GM13977 (cell line): Measurements from ENCODE around the gene CHAD.
A peak's percentile ranks its signal among the peaks of the same experiment; 100 is the strongest.

ENCODE experiments used
- DNase-seq: peaks from one replicate; pipeline ENCODE4 v3.0.0; 2012; ENCODE audit warnings: low spot score
- in situ Hi-C: fragments of 300-500 bp; cut with MboI; formaldehyde crosslinking; loops from one replicate; pipeline ENCODE4 v1.12.0; 2022; ENCODE audit warnings: low sequenced_read_pairs, low pct_unique_long_range_greater_than_20kb, mixed read lengths, inconsistent platforms; ENCODE audit not compliant: unreplicated experiment
- TF ChIP-seq, protein P1 (sequence below): IDR thresholded peaks from 2 replicates; pipeline ENCODE4 v1.5.1; 2012; ENCODE audit warnings: mild to moderate bottlenecking, control low read depth; ENCODE audit not compliant: insufficient read depth; ENCODE audit errors: extremely low read depth, missing control alignments

The CHAD gene

DNA sequence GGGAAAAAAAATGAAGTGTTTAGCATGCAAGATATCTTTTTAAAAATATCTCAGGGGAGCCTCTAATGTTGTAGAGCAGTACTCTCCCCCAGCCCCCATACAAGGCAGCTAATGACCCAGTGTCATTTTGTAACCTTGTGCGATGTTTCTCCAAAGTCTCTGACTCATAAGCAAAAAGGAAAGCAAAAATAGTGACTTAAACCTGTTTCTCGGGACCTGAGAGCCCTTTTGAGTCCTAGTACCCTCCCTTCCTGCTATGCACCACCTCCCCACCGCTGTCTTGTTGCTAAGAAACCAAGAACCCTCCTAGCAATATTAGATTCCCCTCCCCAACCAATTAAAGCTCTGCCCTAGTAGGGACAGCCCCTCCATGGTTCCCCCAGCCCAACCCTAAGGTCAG lies 42.4 kb upstream of the CHAD start:
- in situ Hi-C loops, result no loop called here
- DNase-seq, result peak; percentile 90
- TF ChIP-seq, protein P1, sequence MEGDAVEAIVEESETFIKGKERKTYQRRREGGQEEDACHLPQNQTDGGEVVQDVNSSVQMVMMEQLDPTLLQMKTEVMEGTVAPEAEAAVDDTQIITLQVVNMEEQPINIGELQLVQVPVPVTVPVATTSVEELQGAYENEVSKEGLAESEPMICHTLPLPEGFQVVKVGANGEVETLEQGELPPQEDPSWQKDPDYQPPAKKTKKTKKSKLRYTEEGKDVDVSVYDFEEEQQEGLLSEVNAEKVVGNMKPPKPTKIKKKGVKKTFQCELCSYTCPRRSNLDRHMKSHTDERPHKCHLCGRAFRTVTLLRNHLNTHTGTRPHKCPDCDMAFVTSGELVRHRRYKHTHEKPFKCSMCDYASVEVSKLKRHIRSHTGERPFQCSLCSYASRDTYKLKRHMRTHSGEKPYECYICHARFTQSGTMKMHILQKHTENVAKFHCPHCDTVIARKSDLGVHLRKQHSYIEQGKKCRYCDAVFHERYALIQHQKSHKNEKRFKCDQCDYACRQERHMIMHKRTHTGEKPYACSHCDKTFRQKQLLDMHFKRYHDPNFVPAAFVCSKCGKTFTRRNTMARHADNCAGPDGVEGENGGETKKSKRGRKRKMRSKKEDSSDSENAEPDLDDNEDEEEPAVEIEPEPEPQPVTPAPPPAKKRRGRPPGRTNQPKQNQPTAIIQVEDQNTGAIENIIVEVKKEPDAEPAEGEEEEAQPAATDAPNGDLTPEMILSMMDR, result no peak

DNA sequence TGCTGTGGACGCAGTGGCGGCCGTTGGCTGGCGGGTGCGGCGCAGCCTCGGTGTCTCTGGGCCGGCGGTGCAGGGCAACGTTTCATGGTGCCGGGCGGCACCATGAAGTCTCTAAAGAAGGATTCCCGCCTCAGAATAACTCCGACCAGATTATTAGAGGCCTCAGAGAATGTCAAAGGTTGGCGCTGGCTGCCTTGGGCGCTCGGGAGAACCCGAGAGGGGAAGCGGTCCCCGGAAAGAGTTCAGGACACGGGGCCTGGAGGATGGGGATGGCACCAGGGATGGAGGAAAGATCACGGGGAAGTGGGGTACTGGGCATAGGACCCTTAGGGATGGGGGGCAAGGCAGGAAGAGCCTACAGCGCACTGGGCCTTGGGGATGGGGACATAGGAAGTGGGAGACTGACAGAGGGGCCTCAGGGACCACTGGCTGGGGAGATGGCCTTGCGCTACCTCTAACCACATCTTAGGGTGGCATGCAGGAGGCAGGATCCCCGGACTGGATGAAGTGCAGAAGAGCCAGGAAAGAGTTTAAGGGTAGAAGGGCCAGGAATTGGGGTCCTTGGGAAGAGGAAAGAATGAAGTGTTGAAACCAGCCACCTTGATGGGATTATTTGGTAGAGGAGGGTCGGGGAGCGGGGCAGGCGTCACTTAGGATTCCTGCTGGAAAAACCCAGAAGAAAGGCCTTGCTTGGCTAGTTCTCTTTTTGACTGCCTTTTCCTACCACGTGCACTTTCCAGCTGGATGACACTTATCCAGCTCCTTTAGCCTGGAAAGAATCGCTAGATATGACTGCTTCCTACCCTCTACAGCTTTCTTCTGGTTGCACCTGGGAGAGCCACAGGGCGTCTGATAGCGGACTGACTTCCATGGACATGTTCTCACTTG lies 40.1 kb upstream of the CHAD start:
- no peak for DNase-seq
- in situ Hi-C loops, result no loop called here
- TF ChIP-seq, protein P1, result peak; percentile 35

DNA sequence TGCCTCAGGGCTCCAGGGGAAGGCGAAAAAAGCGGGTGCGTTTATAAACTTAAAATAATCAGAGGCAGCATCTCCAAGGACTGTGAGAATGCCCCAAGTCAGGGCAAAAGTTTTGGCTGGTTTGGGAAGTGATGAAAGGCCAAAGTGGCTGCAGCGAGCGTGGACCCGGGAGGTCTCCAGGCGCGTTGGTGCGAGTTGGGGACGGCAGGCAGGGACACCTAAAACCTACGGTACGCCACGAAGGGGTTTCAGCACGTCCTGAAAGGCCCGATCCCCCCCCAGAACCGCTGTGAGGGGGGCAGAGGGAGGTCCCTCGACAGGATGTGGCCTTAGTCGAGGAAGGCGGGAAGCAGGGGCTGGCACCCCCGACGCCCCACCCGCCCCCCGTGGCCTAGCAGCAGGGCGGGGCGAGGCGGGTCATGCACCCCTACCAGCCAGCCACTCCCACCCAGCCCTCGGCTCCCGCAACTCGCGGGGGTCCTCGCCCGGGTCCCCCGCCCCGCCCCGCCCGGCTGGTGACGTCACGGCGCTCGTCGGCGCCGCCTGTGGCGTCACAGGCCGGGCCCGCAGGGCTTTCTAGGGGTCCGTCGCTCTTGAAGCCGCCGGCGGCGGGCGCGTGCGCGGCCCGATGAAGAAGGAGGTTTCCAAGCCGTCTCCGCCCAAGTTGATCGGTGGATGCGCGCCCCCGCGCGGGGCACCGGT lies 39.3 kb upstream of the CHAD start, which contains the start of gene MYCBPAP:
Gene MYCBPAP, plus strand, starts transcription at position 569 of the 702 bp plus-strand sequence. CDS start 236 bp downstream, outside the sequence.
- peak; percentile 93 for DNase-seq

DNA sequence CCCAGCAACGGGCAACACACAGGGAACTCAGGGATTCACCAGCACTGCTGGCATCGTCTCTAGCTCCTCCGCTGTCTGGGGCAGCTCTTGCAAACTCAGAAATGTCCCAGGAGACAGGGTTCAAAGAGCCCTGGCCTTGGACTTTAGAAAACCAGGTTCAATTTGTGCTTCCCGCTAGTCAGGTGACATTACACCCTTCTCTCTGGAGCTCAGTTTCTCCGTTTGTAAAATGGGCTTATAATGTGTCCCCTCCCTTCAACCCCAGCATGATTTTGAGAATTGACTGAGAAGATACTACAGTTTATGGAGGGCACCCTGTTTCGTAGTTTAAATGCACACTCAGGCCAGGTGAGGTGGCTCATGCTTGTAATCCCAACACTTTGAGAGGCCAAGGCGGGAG lies 37.6 kb upstream of the CHAD start:
- TF ChIP-seq, protein P1, result no peak
- no peak for DNase-seq
- in situ Hi-C loops, result no loop called here

More for the DNA sequence above, 39.3 kb upstream of the CHAD start, which contains the start of gene MYCBPAP:
- TF ChIP-seq, protein P1, result no peak
- in situ Hi-C loops, result no loop called here

DNA sequence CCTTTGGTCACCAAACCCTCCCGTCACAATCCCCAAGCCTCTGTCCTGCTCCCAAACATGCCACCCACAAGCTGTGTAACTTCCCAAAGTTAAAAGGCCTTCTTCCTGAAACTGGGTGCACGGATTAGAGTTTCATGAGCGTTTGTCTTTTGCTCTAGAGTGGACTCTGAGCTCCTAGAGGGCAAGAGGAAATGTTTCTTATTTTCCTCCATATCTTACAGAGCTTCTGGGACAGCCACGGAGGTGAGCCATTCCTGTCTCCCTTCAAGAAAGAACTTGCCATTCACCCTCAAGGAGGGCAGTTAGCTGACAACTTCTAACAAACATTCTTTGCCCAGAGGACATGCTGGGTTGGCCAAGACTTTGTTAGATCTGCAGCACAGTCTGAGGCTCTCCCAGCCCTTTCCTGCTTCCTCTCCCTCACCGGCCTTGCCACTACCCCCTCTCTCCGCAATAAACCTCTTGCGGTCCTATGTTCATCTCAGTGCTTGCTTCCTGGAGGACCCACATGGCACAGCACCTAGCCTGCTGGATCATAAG lies 37.0 kb upstream of the CHAD start:
- in situ Hi-C loops, result no loop called here
- TF ChIP-seq, protein P1, result no peak

DNA sequence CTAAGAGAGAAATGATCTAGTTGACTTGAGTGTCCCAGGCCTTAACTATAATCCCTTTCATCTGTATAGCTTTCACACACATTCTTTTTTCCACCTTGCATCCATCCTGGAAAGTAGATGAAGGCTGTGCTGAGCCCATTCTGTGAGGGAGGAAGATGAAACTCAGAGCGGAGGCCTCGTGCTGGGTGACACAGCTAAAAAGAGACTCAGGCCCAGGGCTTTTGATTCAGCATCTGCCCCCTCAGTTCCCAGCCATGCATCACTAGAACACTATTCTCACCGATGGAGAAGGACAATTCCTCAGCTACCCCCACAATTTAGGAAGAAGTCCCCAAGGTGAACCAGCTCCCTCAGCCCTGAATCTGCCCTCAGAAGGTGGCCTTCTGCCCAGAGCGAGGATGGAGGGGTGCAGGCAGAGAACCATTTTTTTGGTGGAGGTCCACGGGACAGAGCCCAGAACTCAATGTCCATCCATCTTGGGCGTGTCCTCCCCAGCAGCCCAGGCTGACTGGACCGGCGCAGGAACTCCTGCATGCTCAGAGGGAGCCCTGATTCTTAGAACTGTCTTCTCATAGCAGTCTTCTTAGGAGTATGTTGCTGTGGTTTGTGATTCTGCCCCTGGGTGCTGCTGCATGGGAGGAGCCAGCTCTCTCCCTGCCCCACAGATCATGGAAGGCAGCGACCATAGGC lies 33.8 kb upstream of the CHAD start:
- TF ChIP-seq, protein P1, result no peak
- in situ Hi-C loops, result no loop called here
- no peak for DNase-seq

More for the DNA sequence above, 37.0 kb upstream of the CHAD start:
- DNase-seq, result no peak
